Thoracic aorta endothelial cell (primary cell): ENCODE measurements around the gene MRPL23. TPM values are rescaled to one million over a fixed set of nuclear protein-coding genes. Genes with fewer than 3 reads are reported as not detected.

Experiments used
- small RNA-seq: library from RNA; depleted of rRNA; stranded (forward); fragments of <200 nt; gene quantifications from one replicate; pipeline ENCODE3, GENCODE V24; 2012
- total RNA-seq: library from RNA; depleted of rRNA; stranded (reverse); fragments of >200 nt; gene quantifications from 2 replicates; pipeline ENCODE4 v1.2.3, GENCODE V29; 2012

The MRPL23 gene
- total RNA-seq, result 51.5 and 60.5 TPM in 2 replicates

GRCh38 chr11:1946812-1947484, at the start of gene MRPL23:
TSS of gene MRPL23 (plus strand) at chr11:1947332. CDS start at chr11:1947363, 31 bp downstream.

GRCh38 chr11:1919391-1920127, 27.6 kb upstream of the MRPL23 start, which contains the start of gene TNNT3:
TSS of gene TNNT3 (plus strand) at chr11:1919703. CDS start at chr11:1922875, 3,172 bp downstream.

GRCh38 chr11:1997755-1998154, 50.6 kb downstream of the MRPL23 start, which contains the start of gene H19:
TSS of gene H19 (minus strand) at chr11:1997842.

Small RNA genes within 50 kb of the gene (small RNA-seq; reads per million reads assigned to genes)
- not detected for gene RF01972
- not detected for gene RF01973

Other genes starting within 250 kb of the MRPL23 start
- gene IFITM10, start 196.7 kb upstream of the MRPL23 start, total RNA-seq, result 0.07 TPM in 1 of 2 replicates, not detected in the other
- gene CTSD, start 183.4 kb upstream of the MRPL23 start, total RNA-seq, result 56.7 and 65.2 TPM in 2 replicates
- not detected in 2 replicates for gene SYT8, start 112.3 kb upstream of the MRPL23 start, total RNA-seq
- gene TNNI2, start 108.4 kb upstream of the MRPL23 start, total RNA-seq, result not detected in 2 replicates
- gene LSP1, start 94.2 kb upstream of the MRPL23 start, total RNA-seq, result 0.27 TPM in 1 of 2 replicates, not detected in the other
- gene PRR33, start 55.4 kb upstream of the MRPL23 start, total RNA-seq, result not detected in 2 replicates
- gene TNNT3, start 27.6 kb upstream of the MRPL23 start, total RNA-seq, result not detected in 2 replicates
- 0.13 TPM in 1 of 2 replicates, not detected in the other for gene H19, start 50.5 kb downstream of the MRPL23 start, total RNA-seq
- 1.2 and 4.7 TPM in 2 replicates for gene IGF2, start 192.1 kb downstream of the MRPL23 start, total RNA-seq
- gene INS, start 213.9 kb downstream of the MRPL23 start, total RNA-seq, result not detected in 2 replicates
- gene TH, start 224.5 kb downstream of the MRPL23 start, total RNA-seq, result not detected in 2 replicates